HK-2 (cell line): ENCODE measurements around the gene MAGI1.

Experiments used
- DNase-seq: peaks from one replicate; pipeline ENCODE4 v3.0.0-alpha.2; 2018; ENCODE audit not compliant: unreplicated experiment

Gene MAGI1

GRCh38 chr3:65669163-65669875 is 369.4 kb downstream of the MAGI1 start:
- no peak for DNase-seq

GRCh38 chr3:65667963-65668362 is 370.8 kb downstream of the MAGI1 start:
- no peak for DNase-seq

GRCh38 chr3:65666448-65667091 is 372.1 kb downstream of the MAGI1 start:
- DNase-seq = no peak

GRCh38 chr3:65665915-65666314 is 372.8 kb downstream of the MAGI1 start:
- DNase-seq = no peak

GRCh38 chr3:65664931-65665330 is 373.8 kb downstream of the MAGI1 start:
- DNase-seq = no peak

- no peak for DNase-seq
These were observed 374.3 kb downstream of the MAGI1 start for GRCh38 chr3:65664446-65664845.

GRCh38 chr3:65662095-65662494 is 376.6 kb downstream of the MAGI1 start:
- no peak for DNase-seq

- no peak for DNase-seq
These were observed 378.6 kb downstream of the MAGI1 start for GRCh38 chr3:65660000-65660598.

GRCh38 chr3:65659396-65659795 is 379.3 kb downstream of the MAGI1 start:
- no peak for DNase-seq

- no peak for DNase-seq
These were observed 380.3 kb downstream of the MAGI1 start for GRCh38 chr3:65658401-65658800.

- DNase-seq = no peak
These were observed 383.7 kb downstream of the MAGI1 start for GRCh38 chr3:65655061-65655460.

- DNase-seq = no peak
These were observed 385.0 kb downstream of the MAGI1 start for GRCh38 chr3:65653731-65654130.

GRCh38 chr3:65650247-65650646 is 388.5 kb downstream of the MAGI1 start:
- no peak for DNase-seq

GRCh38 chr3:65647369-65647768 is 391.3 kb downstream of the MAGI1 start:
- no peak for DNase-seq

- DNase-seq = no peak
These were observed 395.8 kb downstream of the MAGI1 start for GRCh38 chr3:65642883-65643282.

- DNase-seq = no peak
These were observed 396.9 kb downstream of the MAGI1 start for GRCh38 chr3:65641777-65642176.

GRCh38 chr3:65641045-65641444 is 397.7 kb downstream of the MAGI1 start:
- no peak for DNase-seq

- DNase-seq = no peak
These were observed 399.3 kb downstream of the MAGI1 start for GRCh38 chr3:65639444-65639843.

- no peak for DNase-seq
These were observed 400.4 kb downstream of the MAGI1 start for GRCh38 chr3:65638301-65638700.

- no peak for DNase-seq
These were observed 402.4 kb downstream of the MAGI1 start for GRCh38 chr3:65636326-65636725.

GRCh38 chr3:65635657-65636056 is 403.1 kb downstream of the MAGI1 start:
- DNase-seq = no peak

GRCh38 chr3:65633018-65633638 is 405.6 kb downstream of the MAGI1 start:
- no peak for DNase-seq

GRCh38 chr3:65632414-65632813 is 406.3 kb downstream of the MAGI1 start:
- no peak for DNase-seq
